NCI-H446 (cell line): ENCODE data around the gene SMARCA2.

Source experiments
- DNase-seq, 2 experiments: peaks; one replicate each; lab custom pipeline; 2025; lab: John Stamatoyannopoulos, UW

The SMARCA2 gene

GRCh38 chr9:2174306-2174705 lies 159.2 kb downstream of the SMARCA2 start:
- no peak for DNase-seq

GRCh38 chr9:2174911-2175310 lies 159.8 kb downstream of the SMARCA2 start:
- no peak for DNase-seq

- no peak for DNase-seq
Observed at GRCh38 chr9:2177121-2177520, 162.0 kb downstream of the SMARCA2 start.

- no peak for DNase-seq
Observed at GRCh38 chr9:2178034-2178734, 163.0 kb downstream of the SMARCA2 start.

GRCh38 chr9:2179567-2179966 lies 164.4 kb downstream of the SMARCA2 start:
- DNase-seq = no peak

GRCh38 chr9:2180154-2180553 lies 165.0 kb downstream of the SMARCA2 start:
- DNase-seq = no peak

- DNase-seq = no peak
Observed at GRCh38 chr9:2180704-2181103, 165.6 kb downstream of the SMARCA2 start.

GRCh38 chr9:2181792-2182191 lies 166.6 kb downstream of the SMARCA2 start:
- DNase-seq = peak in 1 of 2 experiments; percentile 22

GRCh38 chr9:2190939-2191608 lies 175.9 kb downstream of the SMARCA2 start:
- DNase-seq = no peak

GRCh38 chr9:2191609-2191972 lies 176.4 kb downstream of the SMARCA2 start:
- no peak for DNase-seq

GRCh38 chr9:2192356-2192979 lies 177.3 kb downstream of the SMARCA2 start:
- DNase-seq = no peak

- DNase-seq = no peak
Observed at GRCh38 chr9:2193552-2193951, 178.4 kb downstream of the SMARCA2 start.

GRCh38 chr9:2195211-2195610 lies 180.1 kb downstream of the SMARCA2 start:
- no peak for DNase-seq

GRCh38 chr9:2196757-2197156 lies 181.6 kb downstream of the SMARCA2 start:
- no peak for DNase-seq

GRCh38 chr9:2198956-2199635 lies 183.9 kb downstream of the SMARCA2 start:
- DNase-seq = no peak

GRCh38 chr9:2199999-2200796 lies 185.1 kb downstream of the SMARCA2 start:
- no peak for DNase-seq

GRCh38 chr9:2208465-2208864 lies 193.3 kb downstream of the SMARCA2 start:
- DNase-seq = no peak

- no peak for DNase-seq
Observed at GRCh38 chr9:2208991-2209390, 193.8 kb downstream of the SMARCA2 start.

- no peak for DNase-seq
Observed at GRCh38 chr9:2209400-2209799, 194.3 kb downstream of the SMARCA2 start.

- no peak for DNase-seq
Observed at GRCh38 chr9:2210201-2210600, 195.1 kb downstream of the SMARCA2 start.

- no peak for DNase-seq
Observed at GRCh38 chr9:2213830-2214468, 198.8 kb downstream of the SMARCA2 start.
